CD8-positive, alpha-beta memory T cell (primary cell): ENCODE measurements around the gene HDAC8. TPM values are rescaled to one million over a fixed set of nuclear protein-coding genes. Genes with fewer than 3 reads are reported as not detected.

Experiments used
- CTCF ChIA-PET: fragments of 350-600 bp; sonication (Branson Sonifier 250); formaldehyde crosslinking; loops from one replicate; lab custom pipeline; 2021; ENCODE audit warnings: antibody characterized with exemption; lab: Charles Lee
- POLR2A ChIA-PET: fragments of 350-600 bp; sonication (Branson Sonifier 250); formaldehyde crosslinking; loops from one replicate; lab custom pipeline; 2021; ENCODE audit warnings: antibody characterized with exemption; lab: Charles Lee
- DNase-seq, 5 donors: peaks; one replicate each; pipeline versions ENCODE4 v3.0.0 to v3.0.0-alpha.2; 2020 to 2022; ENCODE audit warnings: mixed read lengths in 1 of 5
- H3K27ac ChIP-seq: one replicate; pipeline ENCODE4 v1.7.0; 2013; ENCODE audit warnings: low read depth, mild to moderate bottlenecking, low read length, moderate library complexity
- H3K27me3 ChIP-seq: 2 replicates; pipeline ENCODE4 v1.7.0; 2013; ENCODE audit warnings: low read length, mild to moderate bottlenecking; ENCODE audit not compliant: insufficient read depth, poor library complexity, severe bottlenecking
- H3K36me3 ChIP-seq: 2 replicates; pipeline ENCODE4 v1.7.0; 2013; ENCODE audit warnings: mild to moderate bottlenecking, low read length, moderate library complexity; ENCODE audit not compliant: insufficient read depth
- H3K4me1 ChIP-seq: 2 replicates; pipeline ENCODE4 v1.7.0; 2013; ENCODE audit warnings: mild to moderate bottlenecking, low read length, moderate library complexity; ENCODE audit not compliant: insufficient read depth
- H3K4me3 ChIP-seq: 2 replicates; pipeline ENCODE4 v1.7.0; 2013; ENCODE audit warnings: mild to moderate bottlenecking, low read length
- H3K9me3 ChIP-seq: 2 replicates; pipeline ENCODE4 v1.7.0; 2013; ENCODE audit warnings: mild to moderate bottlenecking, low read length
- H3K27ac Mint-ChIP-seq, 8 donors: one replicate each; pipeline ENCODE4 v1.8.0; 2020 to 2021; ENCODE audit warnings: mixed read lengths in 8 of 8, mild to moderate bottlenecking in 6 of 8, inconsistent platforms in 3 of 8, moderate library complexity in 3 of 8
- H3K27me3 Mint-ChIP-seq, 2 donors: one replicate each; pipeline ENCODE4 v1.8.0; 2020 to 2021; ENCODE audit warnings: mixed read lengths in 2 of 2, mild to moderate bottlenecking in 1 of 2, moderate library complexity in 1 of 2
- H3K36me3 Mint-ChIP-seq, 3 donors: one replicate each; pipeline ENCODE4 v1.8.0; 2020 to 2021; ENCODE audit warnings: mixed read lengths in 3 of 3, inconsistent platforms in 1 of 3, mild to moderate bottlenecking in 1 of 3
- H3K4me1 Mint-ChIP-seq, 3 donors: one replicate each; pipeline ENCODE4 v1.8.0; 2020 to 2021; ENCODE audit warnings: mixed read lengths in 3 of 3, inconsistent platforms in 1 of 3, mild to moderate bottlenecking in 1 of 3
- H3K4me3 Mint-ChIP-seq, 7 donors: one replicate each; pipeline ENCODE4 v1.8.0; 2020 to 2021; ENCODE audit warnings: mixed read lengths in 7 of 7, mild to moderate bottlenecking in 6 of 7, moderate library complexity in 4 of 7, inconsistent platforms in 2 of 7
- H3K9me3 Mint-ChIP-seq, 5 donors: one replicate each; pipeline ENCODE4 v1.8.0; 2020 to 2022; ENCODE audit warnings: mixed read lengths in 5 of 5, mild to moderate bottlenecking in 3 of 5, moderate library complexity in 2 of 5, inconsistent platforms in 1 of 5
- polyA plus RNA-seq: library from polyadenylated mRNA; unstranded; fragments of 300-500 nt; fragmentation: Illumina TruSeq; gene quantifications from one replicate; pipeline ENCODE4 v1.2.3, GENCODE V29; 2021
- total RNA-seq, 2 experiments: library from RNA; stranded (reverse); gene quantifications; one replicate each; pipeline ENCODE4 v1.2.3, GENCODE V29; 2021

HDAC8 gene
- total and polyA plus RNA-seq, 3 experiments from 2014 or later: 16.4 to 17.8 (median 17.3) TPM

DNA sequence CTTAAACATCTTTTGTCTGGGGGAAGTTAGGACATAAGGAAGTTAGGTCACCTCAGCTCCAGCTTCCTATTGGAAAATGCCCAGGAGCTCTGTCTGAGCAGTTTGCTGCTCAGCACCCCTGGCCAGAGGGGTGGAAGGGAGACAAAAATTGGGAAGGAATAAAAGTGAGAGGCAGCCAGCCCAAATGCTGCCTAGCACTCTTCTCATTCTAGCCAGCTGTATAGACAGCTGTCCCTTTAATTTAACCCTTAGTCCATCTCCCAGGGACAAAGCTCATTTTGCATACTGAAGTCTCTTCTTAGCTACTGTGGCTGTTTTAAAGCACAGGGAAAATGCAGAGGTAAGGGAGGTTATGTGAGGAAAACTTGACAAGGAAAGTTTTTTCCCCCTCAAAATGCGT, 177.4 kb downstream of the HDAC8 start:
- peaks cover 0 to 1% of the 10 kb centered on the region in 2 donors for H3K27me3 Mint-ChIP-seq
- ChIA-PET POLR2A (no interaction called here), CTCF (no interaction called here)
- no peaks in the 10 kb centered on the region for H3K4me1 ChIP-seq
- no peaks in the 10 kb centered on the region for H3K36me3 ChIP-seq
- H3K36me3 Mint-ChIP-seq: no peaks in the 10 kb centered on the region
- no peaks in the 10 kb centered on the region for H3K27me3 ChIP-seq
- H3K27ac ChIP-seq: no peak overlapping the region
- no peak overlapping the region for H3K27ac Mint-ChIP-seq
- no peaks in the 10 kb centered on the region for H3K4me1 Mint-ChIP-seq
- H3K9me3 ChIP-seq: no peaks in the 10 kb centered on the region
- H3K9me3 Mint-ChIP-seq: no peaks in the 10 kb centered on the region
- no peak overlapping the region for H3K4me3 Mint-ChIP-seq
- DNase-seq: no peak
- no peak overlapping the region for H3K4me3 ChIP-seq

DNA sequence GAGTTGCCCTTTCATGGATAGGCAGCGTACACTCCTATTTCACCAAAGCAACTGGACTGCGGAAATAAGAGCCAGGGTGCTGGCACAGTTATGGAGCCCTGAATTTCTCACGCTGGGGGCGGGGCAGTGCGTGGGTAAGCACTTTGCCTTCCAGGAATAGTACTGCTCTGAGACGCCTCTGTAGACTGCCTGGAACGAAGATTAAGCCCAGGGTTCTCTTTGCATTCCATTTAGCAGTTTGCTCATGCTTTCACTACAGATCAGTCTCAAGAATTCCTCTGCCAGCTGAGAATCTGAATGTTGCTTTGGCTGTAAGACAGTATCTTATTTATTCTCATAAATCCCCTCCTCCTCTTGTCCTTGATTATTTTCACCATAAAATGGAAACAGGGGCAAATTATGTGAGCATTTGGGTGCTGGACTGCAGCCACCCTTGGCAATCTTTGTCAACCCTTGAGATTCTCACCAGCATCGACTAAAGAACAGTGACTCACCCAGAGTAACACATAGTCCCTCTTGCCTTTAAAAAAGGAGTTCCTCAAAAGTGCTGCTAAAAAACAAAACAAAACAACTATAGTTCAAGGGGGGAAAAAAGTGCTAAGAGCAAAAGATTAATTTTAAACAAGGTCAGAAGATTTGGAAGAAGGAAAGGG, 178.0 kb downstream of the HDAC8 start:
- H3K27me3 Mint-ChIP-seq: peaks cover 0 to 1% of the 10 kb centered on the region in 2 donors
- H3K4me1 ChIP-seq: no peaks in the 10 kb centered on the region
- H3K27ac Mint-ChIP-seq: no peak overlapping the region
- H3K27me3 ChIP-seq: no peaks in the 10 kb centered on the region
- H3K9me3 ChIP-seq: no peaks in the 10 kb centered on the region
- H3K27ac ChIP-seq: no peak overlapping the region
- CTCF ChIA-PET: no interaction called here
- no peak overlapping the region for H3K4me3 ChIP-seq
- no peaks in the 10 kb centered on the region for H3K36me3 Mint-ChIP-seq
- no peak for DNase-seq
- POLR2A ChIA-PET: no interaction called here
- H3K9me3 Mint-ChIP-seq: no peaks in the 10 kb centered on the region
- no peaks in the 10 kb centered on the region for H3K4me1 Mint-ChIP-seq
- H3K4me3 Mint-ChIP-seq: no peak overlapping the region
- H3K36me3 ChIP-seq: no peaks in the 10 kb centered on the region

DNA sequence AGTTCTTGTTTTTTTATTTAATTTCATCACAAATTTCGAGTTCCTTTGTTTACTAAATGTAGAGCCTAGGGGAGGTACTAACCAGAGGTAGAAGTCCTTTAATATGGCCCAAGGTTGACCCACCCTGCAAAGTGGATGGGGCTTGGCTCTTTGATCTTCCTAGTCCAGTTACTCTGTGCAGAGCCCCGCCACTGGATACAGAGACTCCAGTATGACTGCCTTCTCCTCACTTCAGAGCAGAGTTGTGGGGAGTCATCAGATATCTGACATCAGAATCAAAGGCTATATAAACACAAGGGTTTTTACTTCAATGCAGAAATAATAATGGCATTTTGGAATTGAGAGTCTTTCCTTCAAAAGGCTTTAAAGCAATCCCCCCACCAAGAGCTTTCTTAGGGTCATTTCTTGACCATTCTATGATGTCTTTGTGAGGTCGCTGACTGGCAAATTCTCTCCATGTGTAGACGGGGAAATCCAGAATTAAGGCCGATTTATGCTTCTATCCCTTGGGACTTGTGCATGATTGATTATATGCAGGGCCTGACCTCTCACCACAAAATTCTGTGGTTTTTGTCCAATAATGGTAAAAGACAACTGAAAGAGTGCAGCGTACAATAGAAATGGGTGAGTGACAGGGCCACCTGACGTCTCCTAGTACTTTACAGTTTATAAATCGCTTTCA, 178.7 kb downstream of the HDAC8 start:
- no peak overlapping the region for H3K4me3 ChIP-seq
- no peak overlapping the region for H3K4me3 Mint-ChIP-seq
- ChIA-PET POLR2A (no interaction called here), CTCF (no interaction called here)
- H3K4me1 Mint-ChIP-seq: no peaks in the 10 kb centered on the region
- no peaks in the 10 kb centered on the region for H3K4me1 ChIP-seq
- H3K36me3 Mint-ChIP-seq: no peaks in the 10 kb centered on the region
- no peaks in the 10 kb centered on the region for H3K36me3 ChIP-seq
- H3K27me3 Mint-ChIP-seq: peaks cover 0 to 1% of the 10 kb centered on the region in 2 donors
- no peak overlapping the region for H3K27ac Mint-ChIP-seq
- H3K27me3 ChIP-seq: no peaks in the 10 kb centered on the region
- no peaks in the 10 kb centered on the region for H3K9me3 Mint-ChIP-seq
- no peak for DNase-seq
- H3K27ac ChIP-seq: no peak overlapping the region
- no peaks in the 10 kb centered on the region for H3K9me3 ChIP-seq

DNA sequence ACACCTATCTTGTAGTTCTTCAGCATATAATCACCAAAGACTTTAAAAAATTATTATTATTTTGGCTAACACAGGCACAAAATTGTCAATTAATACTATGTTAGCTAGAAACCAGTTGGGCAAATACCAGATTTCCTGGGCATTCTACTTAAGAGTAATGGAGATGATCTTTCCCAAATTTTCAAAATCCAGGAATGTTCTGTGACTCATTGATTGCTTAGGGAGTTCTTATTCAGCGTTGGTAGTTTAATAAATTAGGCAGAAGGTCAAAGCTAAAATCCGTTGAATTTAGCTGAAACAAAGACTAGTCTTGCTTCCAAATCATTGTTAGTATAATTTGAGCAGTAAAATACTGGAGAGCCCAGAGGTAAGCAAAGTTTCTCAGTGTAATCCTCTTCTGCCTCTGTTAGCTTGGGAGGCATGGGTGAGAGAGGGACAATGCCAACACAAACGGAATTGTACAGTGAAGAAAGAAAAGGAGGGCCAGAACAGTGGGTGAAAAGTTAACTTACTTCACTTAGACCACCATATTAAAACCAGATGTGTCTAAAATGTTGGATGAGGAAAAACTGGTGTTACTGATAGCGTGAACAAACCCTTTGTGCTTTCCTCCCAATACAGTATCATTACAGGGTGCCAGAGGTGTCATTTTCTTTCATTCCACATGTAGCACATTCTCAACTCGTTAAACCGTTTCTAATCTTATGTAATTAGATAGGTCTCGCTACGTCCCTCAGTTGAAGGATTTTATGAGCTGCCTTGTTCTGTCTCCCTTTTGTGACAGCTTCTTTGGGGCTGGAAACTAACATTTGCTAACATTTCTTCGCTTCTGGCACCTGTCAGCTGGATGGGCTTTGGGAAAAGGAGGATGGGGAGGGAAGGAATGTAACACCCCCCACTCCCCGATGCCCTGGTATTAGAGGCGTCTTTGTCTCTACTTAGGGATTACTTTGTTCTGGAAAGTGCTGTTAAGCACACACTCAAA, 179.5 kb downstream of the HDAC8 start:
- Histone ChIP-seq H3K27me3 (no peaks in the 10 kb centered on the region), H3K9me3 (no peaks in the 10 kb centered on the region), H3K4me3 (no peak overlapping the region), H3K27ac (no peak overlapping the region), H3K4me1 (no peaks in the 10 kb centered on the region), H3K36me3 (no peaks in the 10 kb centered on the region)
- Mint-ChIP-seq H3K27ac (no peak overlapping the region), H3K9me3 (no peaks in the 10 kb centered on the region), H3K27me3 (peaks cover 0 to 1% of the 10 kb centered on the region in 2 donors), H3K4me3 (no peak overlapping the region), H3K36me3 (peaks cover 0 to 3% (median 0%) of the 10 kb centered on the region in 3 donors), H3K4me1 (no peaks in the 10 kb centered on the region)
- CTCF ChIA-PET: no interaction called here
- POLR2A ChIA-PET: no interaction called here
- no peak for DNase-seq

DNA sequence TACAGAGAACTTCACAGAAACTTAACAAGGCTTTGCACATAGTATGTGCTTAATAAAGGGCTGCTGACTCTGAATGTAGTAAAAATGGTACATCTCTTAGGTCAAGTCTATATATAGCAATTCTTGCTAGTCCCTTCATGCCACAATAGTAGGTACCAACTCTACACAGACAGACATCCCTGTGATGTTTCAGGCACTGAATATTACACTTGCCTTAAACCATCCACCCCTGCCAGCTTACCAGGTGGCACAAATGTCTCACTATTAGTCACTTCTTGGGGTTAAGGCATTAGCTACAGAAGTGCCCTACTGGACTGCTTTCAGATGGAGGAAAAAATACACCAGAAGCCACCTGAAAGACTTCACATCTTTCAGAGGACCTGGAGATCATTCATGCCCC, 180.6 kb downstream of the HDAC8 start:
- no peaks in the 10 kb centered on the region for H3K9me3 Mint-ChIP-seq
- Histone ChIP-seq H3K4me3 (no peak overlapping the region), H3K36me3 (no peaks in the 10 kb centered on the region), H3K9me3 (no peaks in the 10 kb centered on the region), H3K27me3 (no peaks in the 10 kb centered on the region), H3K27ac (no peak overlapping the region), H3K4me1 (no peaks in the 10 kb centered on the region)
- no peak for DNase-seq
- H3K4me3 Mint-ChIP-seq: no peak overlapping the region
- H3K27me3 Mint-ChIP-seq: peaks cover 0 to 1% of the 10 kb centered on the region in 2 donors
- H3K27ac Mint-ChIP-seq: no peak overlapping the region
- CTCF ChIA-PET: no interaction called here
- peaks cover 0 to 3% (median 0%) of the 10 kb centered on the region in 3 donors for H3K36me3 Mint-ChIP-seq
- no peaks in the 10 kb centered on the region for H3K4me1 Mint-ChIP-seq
- POLR2A ChIA-PET: no interaction called here

DNA sequence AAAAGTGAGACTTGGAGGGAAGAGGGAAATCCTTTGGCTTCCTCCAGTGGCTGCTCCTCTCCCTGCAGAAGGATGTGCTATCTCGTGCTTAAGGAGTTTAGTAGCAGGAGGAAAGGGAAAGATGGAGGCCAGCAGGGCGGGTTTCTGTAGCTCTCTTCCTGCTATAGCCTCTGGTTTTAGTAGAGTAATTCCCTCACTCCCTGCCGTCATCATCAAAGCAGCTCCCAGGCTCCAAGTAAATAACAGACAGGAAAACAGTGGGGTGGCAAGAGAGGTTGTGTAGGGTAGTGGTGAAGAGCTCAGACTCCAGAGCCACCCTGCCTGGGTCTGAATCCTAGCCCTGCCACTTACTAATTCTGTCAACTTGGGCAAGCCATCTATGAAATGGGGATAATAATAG, 185.4 kb downstream of the HDAC8 start:
- Mint-ChIP-seq H3K27me3 (no peaks in the 10 kb centered on the region), H3K4me1 (no peaks in the 10 kb centered on the region), H3K36me3 (peaks cover 0 to 3% (median 3%) of the 10 kb centered on the region in 3 donors), H3K9me3 (no peaks in the 10 kb centered on the region), H3K4me3 (no peak overlapping the region), H3K27ac (no peak overlapping the region)
- Histone ChIP-seq H3K4me3 (no peak overlapping the region), H3K9me3 (no peaks in the 10 kb centered on the region), H3K4me1 (no peaks in the 10 kb centered on the region), H3K27me3 (no peaks in the 10 kb centered on the region), H3K27ac (no peak overlapping the region), H3K36me3 (no peaks in the 10 kb centered on the region)
- POLR2A ChIA-PET: no interaction called here
- CTCF ChIA-PET: no interaction called here
- DNase-seq: no peak

DNA sequence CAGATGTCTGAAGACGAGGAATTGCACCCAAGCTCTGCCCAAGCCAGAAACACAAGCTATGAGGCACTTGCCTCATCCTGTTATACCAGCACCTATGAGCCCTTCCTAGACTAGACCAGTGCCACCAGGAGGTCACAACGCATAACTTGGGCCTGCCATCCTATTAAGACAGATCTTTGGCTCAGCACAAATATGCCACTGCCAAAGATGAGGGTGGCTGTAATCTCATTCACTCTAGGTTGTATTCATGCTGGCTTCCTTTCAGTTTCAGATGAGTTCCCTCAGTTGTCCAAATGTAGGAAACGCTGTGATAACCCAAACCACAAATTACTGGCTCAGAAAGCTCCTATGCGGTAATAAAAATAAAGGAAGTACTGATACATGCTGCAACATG, 190.4 kb downstream of the HDAC8 start:
- Mint-ChIP-seq H3K27me3 (no peaks in the 10 kb centered on the region), H3K9me3 (no peaks in the 10 kb centered on the region)
- CTCF ChIA-PET: no interaction called here

More for the DNA sequence above, 190.4 kb downstream of the HDAC8 start:
- Histone ChIP-seq H3K9me3 (no peaks in the 10 kb centered on the region), H3K36me3 (no peaks in the 10 kb centered on the region), H3K27me3 (no peaks in the 10 kb centered on the region), H3K4me1 (no peaks in the 10 kb centered on the region), H3K4me3 (no peak overlapping the region), H3K27ac (no peak overlapping the region)
- H3K36me3 Mint-ChIP-seq: peaks cover 0 to 5% (median 4%) of the 10 kb centered on the region in 3 donors
- H3K4me1 Mint-ChIP-seq: no peaks in the 10 kb centered on the region
- no peak overlapping the region for H3K27ac Mint-ChIP-seq
- no peak overlapping the region for H3K4me3 Mint-ChIP-seq
- POLR2A ChIA-PET: no interaction called here
- no peak for DNase-seq
